ENCODE results near the gene ATP1A1.

ATP1A1 gene

GRCh38 chr1:116415699-116416533 is 42.9 kb downstream of the ATP1A1 start:
- DNase-seq: no peak

DNA sequence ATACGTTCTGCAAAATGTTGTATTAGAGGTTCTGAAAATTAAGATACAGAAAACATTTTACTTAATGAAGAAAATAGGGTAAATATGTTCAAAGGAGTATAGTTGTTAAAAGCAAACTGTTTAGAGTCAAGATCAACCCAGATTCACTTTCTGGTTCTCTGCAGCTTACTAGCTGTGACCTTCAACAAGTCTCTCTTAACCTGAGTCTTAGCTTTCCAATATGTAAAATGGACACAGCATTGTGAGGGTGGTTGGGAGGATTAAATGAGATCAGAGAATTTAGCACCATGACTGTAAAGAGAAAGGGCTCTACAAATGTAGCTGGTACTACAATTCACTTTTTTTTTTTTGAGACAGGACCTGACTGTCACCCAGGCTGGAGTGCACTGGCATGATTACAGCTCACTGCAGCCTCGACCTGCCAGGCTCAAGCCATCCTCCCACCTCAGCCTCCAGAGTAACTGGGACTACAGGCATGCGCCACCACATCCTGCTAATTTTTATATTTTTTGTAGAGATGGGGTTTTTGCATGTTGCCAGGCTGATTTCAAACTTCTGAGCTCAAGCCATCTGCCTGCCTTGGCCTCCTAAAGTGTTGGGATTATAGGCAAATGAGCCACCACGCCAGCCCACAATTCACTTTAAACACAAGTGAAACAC is 43.9 kb downstream of the ATP1A1 start:
- DNase-seq: no peak

DNA sequence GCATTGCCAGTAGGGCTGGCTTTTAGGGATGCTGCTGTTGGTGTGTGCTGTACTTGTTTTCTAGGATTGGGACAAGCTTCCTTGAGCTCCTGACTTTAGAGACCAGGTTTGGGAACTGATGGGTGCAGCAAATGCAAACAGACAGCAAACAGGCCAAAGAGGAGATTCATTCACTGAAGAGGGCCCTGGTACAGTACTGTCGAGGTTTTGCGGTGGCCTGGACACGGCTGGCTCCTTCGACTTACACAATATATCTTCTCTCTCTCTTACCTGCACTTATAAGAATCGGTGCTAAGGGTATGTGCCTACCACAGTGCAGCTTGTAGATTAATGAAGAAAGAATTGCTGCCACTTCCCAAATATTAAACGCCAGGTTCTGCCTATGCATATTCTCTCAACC is 44.6 kb downstream of the ATP1A1 start:
- no peak for DNase-seq

DNA sequence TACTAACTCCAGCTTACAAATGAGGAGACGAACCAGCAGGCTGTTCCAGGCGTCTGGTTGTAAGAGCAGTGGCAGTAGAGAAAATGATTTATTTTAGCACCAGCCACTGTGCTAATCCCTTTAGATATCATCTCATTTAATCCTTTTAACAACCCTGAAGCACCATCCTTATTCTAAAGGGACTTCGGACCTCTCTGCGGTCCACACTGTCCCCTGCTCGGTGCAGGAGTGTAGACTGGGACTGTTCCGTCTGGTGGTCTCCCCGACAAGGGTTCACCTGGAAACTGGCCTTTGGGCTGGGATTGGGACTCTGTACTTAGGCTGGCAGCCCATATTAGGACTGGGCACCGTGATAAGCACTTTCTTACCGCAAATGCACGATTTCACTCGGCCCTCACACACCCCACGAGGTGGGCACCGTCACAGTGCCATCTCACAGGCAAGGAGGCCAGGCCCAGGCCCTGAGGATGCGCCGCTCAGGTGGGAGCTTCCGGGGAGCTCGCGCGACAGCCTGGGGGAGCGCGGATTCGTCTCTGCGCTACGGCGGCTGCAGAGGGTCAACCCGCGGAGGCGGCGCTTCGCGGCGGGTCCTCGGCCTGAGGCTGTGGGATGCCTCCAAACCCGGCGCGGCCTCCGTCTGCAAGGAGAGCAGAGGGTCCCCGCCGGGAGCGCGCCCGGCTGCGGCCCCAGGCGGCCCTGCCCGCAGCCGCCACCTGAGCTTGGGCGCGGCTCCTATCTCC is 45.2 kb downstream of the ATP1A1 start:
- peak; percentile 87 for DNase-seq

GRCh38 chr1:116420417-116421200 is 47.6 kb downstream of the ATP1A1 start:
- no peak for DNase-seq

DNA sequence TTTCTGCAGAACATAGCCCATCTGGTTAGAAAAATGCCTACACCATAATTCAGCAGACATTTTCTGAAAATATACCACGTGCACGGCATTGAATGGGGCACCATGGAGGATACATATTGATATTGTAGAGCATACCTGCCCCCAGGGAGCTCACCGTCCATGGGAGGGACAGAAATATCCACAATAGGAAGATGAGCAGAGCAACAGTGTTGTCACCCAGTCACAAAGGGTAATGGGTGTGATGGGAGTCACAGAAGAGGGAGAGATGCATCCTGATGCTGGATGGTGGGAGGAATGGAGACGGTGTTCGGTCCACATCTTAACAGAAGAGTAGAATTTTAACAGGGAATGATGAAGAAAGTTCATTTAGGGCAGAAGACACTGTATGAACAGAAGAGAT is 51.4 kb downstream of the ATP1A1 start:
- DNase-seq: no peak

- DNase-seq: no peak
Measured at GRCh38 chr1:116424863-116425262, 51.8 kb downstream of the ATP1A1 start.

GRCh38 chr1:116425987-116426386 is 52.9 kb downstream of the ATP1A1 start:
- DNase-seq: no peak

DNA sequence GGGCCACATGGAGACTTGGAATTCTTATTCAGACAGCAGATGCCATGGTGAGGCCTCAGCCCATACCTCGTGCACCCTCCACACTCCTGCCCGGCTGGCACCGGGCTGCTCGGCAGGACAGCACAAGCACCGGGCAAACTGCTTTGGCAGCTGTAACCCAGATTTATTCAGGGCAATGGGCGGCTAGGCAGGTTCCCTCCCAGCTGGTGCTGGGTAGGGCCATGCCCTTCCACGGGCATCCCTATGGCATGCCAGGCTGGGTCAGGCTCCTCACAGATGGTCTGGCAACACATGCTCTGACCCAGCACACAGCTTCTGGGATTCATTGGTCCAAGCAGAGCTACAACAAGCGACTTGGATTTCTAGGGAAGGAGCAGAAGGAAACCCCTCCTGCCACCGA is 53.4 kb downstream of the ATP1A1 start:
- no peak for DNase-seq

GRCh38 chr1:116428576-116428975 is 55.5 kb downstream of the ATP1A1 start:
- no peak for DNase-seq

DNA sequence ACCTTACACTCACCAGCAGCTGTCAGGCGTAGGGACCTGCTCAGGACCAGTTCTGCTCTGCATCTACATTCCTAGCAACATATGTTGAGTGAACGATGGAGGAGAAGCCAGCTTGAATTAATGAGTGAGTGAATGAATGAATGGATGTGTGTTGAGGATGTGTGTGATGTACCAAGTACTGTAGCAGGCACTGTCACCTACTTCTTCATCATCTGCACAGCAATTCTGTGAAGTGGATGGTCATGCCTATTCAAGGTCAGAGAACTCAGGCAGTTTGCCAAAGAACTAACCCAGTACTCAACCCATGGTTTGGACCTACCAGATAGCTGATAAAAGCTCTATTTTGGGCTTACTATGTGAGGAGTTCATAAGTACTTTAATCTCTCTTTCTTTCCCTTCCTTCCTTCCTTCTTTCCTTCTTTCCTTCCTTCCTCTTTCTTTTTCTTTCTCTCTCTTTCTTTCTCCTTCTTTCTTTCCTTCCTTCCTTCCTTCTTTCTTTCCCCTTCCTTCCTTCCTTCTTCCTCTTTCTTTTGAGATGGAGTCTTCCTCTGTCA is 56.9 kb downstream of the ATP1A1 start:
- DNase-seq: no peak

DNA sequence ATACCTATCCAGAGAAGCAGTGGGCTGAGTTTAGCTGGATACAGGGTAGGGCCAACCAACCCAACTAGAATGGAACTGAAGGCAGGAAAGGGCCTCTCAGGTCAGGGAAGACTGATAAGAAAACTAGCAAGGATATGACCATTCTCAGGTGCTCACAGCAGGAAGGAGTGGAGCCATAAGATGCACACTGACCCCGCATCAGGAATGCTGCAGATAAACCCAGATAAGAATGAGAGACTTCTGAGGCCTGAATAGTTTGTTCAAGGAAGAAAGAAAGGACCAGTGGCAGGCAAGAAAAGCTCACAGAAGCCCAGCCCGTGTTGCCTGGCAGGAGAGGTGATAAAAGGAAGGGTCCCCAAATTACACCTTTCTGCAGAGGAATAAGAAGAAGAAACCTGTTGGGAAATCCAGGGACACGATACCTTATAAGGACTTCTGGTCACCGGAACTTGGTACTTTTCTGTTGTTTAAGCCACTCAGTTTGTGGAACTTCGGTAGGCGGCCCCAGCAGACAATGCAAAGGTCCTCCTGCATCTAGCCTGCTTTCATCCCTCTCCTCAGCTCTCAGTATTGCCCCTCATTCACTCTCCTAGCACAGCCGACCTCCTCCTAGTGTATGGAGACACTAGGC is 58.9 kb downstream of the ATP1A1 start:
- no peak for DNase-seq

GRCh38 chr1:116432655-116433265 is 59.7 kb downstream of the ATP1A1 start:
- no peak for DNase-seq

DNA sequence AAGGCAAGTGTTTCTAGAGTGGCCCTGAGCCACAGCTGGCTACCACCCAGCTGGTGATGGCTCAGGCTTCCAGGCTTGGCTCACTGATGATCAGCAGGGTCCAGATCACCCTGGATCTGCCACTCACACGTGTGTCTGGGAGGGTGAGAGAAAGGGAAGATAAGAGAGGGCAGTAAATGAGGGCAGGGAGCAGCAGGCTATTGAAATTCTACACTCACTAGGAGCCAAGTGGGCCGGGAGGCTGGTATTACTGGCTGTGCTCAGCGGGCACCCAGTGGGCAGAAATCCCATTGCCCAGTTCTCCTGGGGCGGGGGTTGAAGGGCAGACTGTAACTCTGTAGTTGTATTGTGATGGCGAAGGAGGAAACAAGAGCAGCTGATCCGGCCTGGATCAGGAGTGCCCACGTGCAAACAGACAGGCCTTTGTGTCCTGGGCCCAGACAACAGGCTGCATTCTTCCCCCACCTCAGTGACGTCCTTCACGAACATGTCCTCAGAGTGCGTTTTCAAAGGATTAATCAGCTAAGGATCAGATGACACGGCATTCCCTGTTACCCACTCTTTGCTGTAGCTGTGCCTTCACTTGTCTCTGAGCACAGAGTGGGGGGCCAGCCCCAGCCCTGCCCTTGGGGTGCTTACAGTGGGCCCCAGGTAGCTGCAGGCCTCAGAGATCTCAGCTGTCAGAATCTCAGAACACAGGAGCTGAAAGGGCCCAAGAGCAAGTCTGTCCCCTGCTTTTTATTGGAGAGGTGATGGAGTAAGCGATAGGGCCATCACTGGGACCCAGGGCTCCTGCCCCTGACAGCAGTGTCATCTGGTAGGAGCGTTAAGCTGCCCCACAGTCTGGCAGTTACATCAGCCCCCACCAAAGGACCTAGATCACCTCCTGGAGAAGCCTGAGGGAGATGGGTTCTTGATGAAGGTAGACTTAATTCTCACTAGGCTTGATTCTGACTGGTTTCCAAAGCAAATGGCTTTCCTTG is 60.5 kb downstream of the ATP1A1 start:
- no peak for DNase-seq

GRCh38 chr1:116434849-116435248 is 61.8 kb downstream of the ATP1A1 start:
- DNase-seq: no peak

- no peak for DNase-seq
Measured at GRCh38 chr1:116435806-116436610, 63.0 kb downstream of the ATP1A1 start.

GRCh38 chr1:116436611-116436970 is 63.5 kb downstream of the ATP1A1 start:
- DNase-seq: no peak

DNA sequence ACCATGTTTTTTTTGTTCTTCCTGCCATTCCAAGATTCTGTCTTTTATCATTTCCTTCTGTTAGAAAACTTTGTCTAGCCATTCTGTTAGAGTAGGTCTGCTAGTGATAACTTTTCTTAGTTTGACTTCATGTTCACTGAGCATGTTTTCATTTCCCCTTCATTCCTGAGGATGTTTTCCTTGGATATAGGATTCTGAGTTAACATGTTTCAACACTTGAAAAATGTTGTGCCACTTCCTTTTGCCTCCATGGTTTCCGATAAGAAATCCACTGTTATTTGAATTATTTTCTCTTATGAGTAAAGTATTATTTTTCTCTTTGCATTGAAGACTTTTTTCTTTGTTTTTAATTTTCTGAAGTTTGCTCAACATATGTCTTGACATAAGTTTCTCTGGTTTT is 66.7 kb downstream of the ATP1A1 start:
- DNase-seq: no peak

DNA sequence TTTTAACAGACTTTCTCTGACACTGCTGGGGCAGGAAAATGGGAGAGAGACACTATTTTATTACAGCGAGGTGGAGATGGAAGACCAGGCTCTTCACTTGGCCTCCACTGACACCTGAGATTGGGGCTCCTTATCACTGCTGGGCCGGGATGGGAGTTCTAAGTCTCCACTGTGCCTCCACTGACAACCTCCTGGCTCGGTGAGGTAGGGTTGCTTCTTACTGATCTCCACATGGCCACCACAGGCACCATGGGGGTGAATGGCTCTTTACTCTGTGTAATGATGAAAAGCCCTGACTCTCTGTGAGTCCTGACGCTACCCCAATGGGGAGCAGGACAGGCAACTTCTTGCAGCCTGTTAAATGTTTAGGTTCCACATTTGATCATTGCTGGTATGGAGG is 67.7 kb downstream of the ATP1A1 start:
- DNase-seq: no peak

DNA sequence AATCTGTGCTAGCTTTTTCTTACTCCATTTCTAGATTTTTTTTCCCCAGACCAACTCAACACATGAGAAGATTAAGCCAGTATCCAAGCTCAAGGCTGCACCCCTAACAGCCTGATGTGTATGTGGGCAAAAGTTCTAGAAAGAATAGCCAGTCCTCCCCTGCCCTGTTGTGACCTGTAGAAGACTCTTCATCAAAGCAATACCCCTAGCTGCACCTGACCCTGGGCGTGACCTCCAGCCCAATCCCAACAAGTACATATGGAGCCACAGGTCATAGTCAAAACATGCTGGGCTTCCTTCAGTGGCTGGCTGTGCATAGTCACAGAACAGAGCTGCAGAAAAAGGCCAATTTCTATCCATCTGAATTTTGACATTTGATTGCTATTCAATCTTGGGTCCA is 72.5 kb downstream of the ATP1A1 start:
- no peak for DNase-seq
